ENCODE measurements around the gene PLCZ1.
A peak's percentile ranks its signal among the peaks of the same experiment; 100 is the strongest.
"Not testable (repeated sequence)": the region's sequence is repeated elsewhere in the genome, so short reads cannot be mapped to it uniquely, and the experiment has no call there.

The PLCZ1 gene

GRCh38 chr12:18700271-18700670, 37.5 kb downstream of the PLCZ1 start:
- peak; percentile 57 for DNase-seq

GRCh38 chr12:18696971-18697602, 40.7 kb downstream of the PLCZ1 start:
- DNase-seq, result no peak

GRCh38 chr12:18693986-18694385, 43.8 kb downstream of the PLCZ1 start:
- not testable (repeated sequence) for DNase-seq

- no peak for DNase-seq
Observed at GRCh38 chr12:18690653-18691052, 47.2 kb downstream of the PLCZ1 start.

GRCh38 chr12:18689771-18690170, 48.0 kb downstream of the PLCZ1 start:
- DNase-seq, result no peak

- no peak for DNase-seq
Observed at GRCh38 chr12:18684430-18684829, 53.4 kb downstream of the PLCZ1 start.

- DNase-seq, result no peak
Observed at GRCh38 chr12:18683327-18684013, 54.3 kb downstream of the PLCZ1 start.

- no peak for DNase-seq
Observed at GRCh38 chr12:18681818-18682217, 56.0 kb downstream of the PLCZ1 start.

GRCh38 chr12:18676996-18677588, 60.7 kb downstream of the PLCZ1 start:
- no peak for DNase-seq

- DNase-seq, result no peak
Observed at GRCh38 chr12:18676141-18676540, 61.7 kb downstream of the PLCZ1 start.

GRCh38 chr12:18658829-18659228, 79.0 kb downstream of the PLCZ1 start:
- no peak for DNase-seq

- DNase-seq, result no peak
Observed at GRCh38 chr12:18658179-18658578, 79.6 kb downstream of the PLCZ1 start.

- DNase-seq, result no peak
Observed at GRCh38 chr12:18655351-18655750, 82.5 kb downstream of the PLCZ1 start.

GRCh38 chr12:18653465-18653864, 84.3 kb downstream of the PLCZ1 start:
- DNase-seq, result no peak

GRCh38 chr12:18652596-18652995, 85.2 kb downstream of the PLCZ1 start:
- DNase-seq, result no peak

- DNase-seq, result no peak
Observed at GRCh38 chr12:18651525-18651924, 86.3 kb downstream of the PLCZ1 start.

- no peak for DNase-seq
Observed at GRCh38 chr12:18646286-18646890, 91.4 kb downstream of the PLCZ1 start.

- no peak for DNase-seq
Observed at GRCh38 chr12:18644564-18644963, 93.2 kb downstream of the PLCZ1 start.

GRCh38 chr12:18643681-18644080, 94.1 kb downstream of the PLCZ1 start:
- DNase-seq, result no peak

GRCh38 chr12:18640321-18640955, 97.4 kb downstream of the PLCZ1 start:
- DNase-seq, result no peak

- DNase-seq, result no peak
Observed at GRCh38 chr12:18634382-18634781, 103.4 kb downstream of the PLCZ1 start.
